ENCODE measurements around the gene LRRC32.

Gene LRRC32

GRCh38 chr11:76631566-76632308 lies 38.8 kb downstream of the LRRC32 start:
- H3K36me3 ChIP-seq: no peaks in the 10 kb centered on the region
- no peaks in the 10 kb centered on the region for H3K9me3 ChIP-seq
- H3K27ac ChIP-seq: no peak overlapping the region
- H3K4me3 ChIP-seq (ENCODE audit: low read depth in 1 of 2, low read length in 1 of 2): no peak overlapping the region
- peaks cover 13% of the 10 kb centered on the region for H3K27me3 ChIP-seq
- no peak for TF ChIP-seq CTCF (IDR thresholded peaks at IDR 0.05)
- peaks cover 37 to 38% of the 10 kb centered on the region in 2 experiments for H3K4me1 ChIP-seq (ENCODE audit: control insufficient read depth in 1 of 2, insufficient read depth in 1 of 2, low read depth in 1 of 2, low read length in 1 of 2)

- Histone ChIP-seq H3K27me3 (peaks cover 11% of the 10 kb centered on the region), H3K4me3 (ENCODE audit: low read depth in 1 of 2, low read length in 1 of 2) (peak overlapping the region in 1 of 2 experiments; percentile 10), H3K36me3 (no peaks in the 10 kb centered on the region), H3K9me3 (peaks cover under 1% of the 10 kb centered on the region), H3K4me1 (ENCODE audit: control insufficient read depth in 1 of 2, insufficient read depth in 1 of 2, low read depth in 1 of 2, low read length in 1 of 2) (peaks cover 41 to 44% of the 10 kb centered on the region in 2 experiments), H3K27ac (peak overlapping the region; percentile 49)
- no peak for TF ChIP-seq CTCF (IDR thresholded peaks at IDR 0.05)
These were observed 39.8 kb downstream of the LRRC32 start for GRCh38 chr11:76630600-76631281.

- peak overlapping the region; percentile 49 for H3K27ac ChIP-seq
- H3K27me3 ChIP-seq: peaks cover 11% of the 10 kb centered on the region
- H3K36me3 ChIP-seq: no peaks in the 10 kb centered on the region
- H3K4me3 ChIP-seq (ENCODE audit: low read depth in 1 of 2, low read length in 1 of 2): peak overlapping the region; percentile 5 to 10
- no peak for TF ChIP-seq CTCF (IDR thresholded peaks at IDR 0.05)
- peaks cover 4% of the 10 kb centered on the region for H3K9me3 ChIP-seq
- H3K4me1 ChIP-seq (ENCODE audit: control insufficient read depth in 1 of 2, insufficient read depth in 1 of 2, low read depth in 1 of 2, low read length in 1 of 2): peaks cover 41 to 44% of the 10 kb centered on the region in 2 experiments
These were observed 40.5 kb downstream of the LRRC32 start for GRCh38 chr11:76629853-76630599.

- peaks cover 41 to 44% of the 10 kb centered on the region in 2 experiments for H3K4me1 ChIP-seq (ENCODE audit: control insufficient read depth in 1 of 2, insufficient read depth in 1 of 2, low read depth in 1 of 2, low read length in 1 of 2)
- no peak for TF ChIP-seq CTCF (IDR thresholded peaks at IDR 0.05)
- peak overlapping the region; percentile 49 for H3K27ac ChIP-seq
- no peaks in the 10 kb centered on the region for H3K36me3 ChIP-seq
- H3K4me3 ChIP-seq (ENCODE audit: low read depth in 1 of 2, low read length in 1 of 2): peak overlapping the region; percentile 5 to 10
- peaks cover 4% of the 10 kb centered on the region for H3K9me3 ChIP-seq
- H3K27me3 ChIP-seq: peaks cover 18% of the 10 kb centered on the region
These were observed 41.3 kb downstream of the LRRC32 start for GRCh38 chr11:76629116-76629852.

GRCh38 chr11:76628408-76628947 lies 42.1 kb downstream of the LRRC32 start:
- no peaks in the 10 kb centered on the region for H3K36me3 ChIP-seq
- H3K27ac ChIP-seq: no peak overlapping the region
- H3K9me3 ChIP-seq: peaks cover 4% of the 10 kb centered on the region
- H3K4me3 ChIP-seq (ENCODE audit: low read depth in 1 of 2, low read length in 1 of 2): no peak overlapping the region
- no peak for TF ChIP-seq CTCF (IDR thresholded peaks at IDR 0.05)
- peaks cover 41 to 44% of the 10 kb centered on the region in 2 experiments for H3K4me1 ChIP-seq (ENCODE audit: control insufficient read depth in 1 of 2, insufficient read depth in 1 of 2, low read depth in 1 of 2, low read length in 1 of 2)
- peaks cover 20% of the 10 kb centered on the region for H3K27me3 ChIP-seq

All from neutrophil (primary cell).